Esophagus squamous epithelium (tissue), 4 donors: ENCODE data around the gene TUBB1.

Source experiments
- CTCF ChIP-seq, 6 experiments: fragments of 450-650 bp in 4 of 6; fragments of 200-600 bp in 2 of 6; sonication (generic) in 2 of 6; IDR thresholded peaks; one replicate each; pipeline ENCODE4 v1.5.1; 2016 to 2019; ENCODE audit warnings: antibody characterized with exemption in 6 of 6, mild to moderate bottlenecking in 4 of 6, moderate library complexity in 4 of 6
- POLR2A ChIP-seq, 4 donors: fragments of 450-650 bp; IDR thresholded peaks; one replicate each; pipeline ENCODE4 v1.6.1; 2017; ENCODE audit warnings: antibody characterized with exemption in 4 of 4, mild to moderate bottlenecking in 4 of 4, moderate library complexity in 3 of 4

DNA sequence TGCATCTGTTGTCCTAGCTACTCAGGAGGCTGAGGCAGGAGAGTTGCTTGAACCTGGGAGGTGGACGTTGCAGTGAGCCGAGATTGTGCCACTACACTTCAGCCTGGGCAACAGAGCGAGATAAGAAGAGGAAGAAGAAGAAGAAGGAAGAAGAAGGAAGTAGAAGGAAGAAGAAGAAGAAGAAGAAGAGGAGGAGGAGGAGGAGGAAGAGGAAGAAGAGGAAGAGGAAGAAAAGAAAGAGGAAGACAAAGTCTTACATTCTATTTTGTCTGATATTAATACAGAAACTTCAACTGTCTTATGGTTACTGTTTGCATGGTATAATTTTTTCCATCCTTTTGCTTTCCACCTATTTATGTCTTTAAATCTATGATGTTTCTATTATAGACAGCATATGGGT is 45.4 kb upstream of the TUBB1 start:
- TF ChIP-seq POLR2A (IDR thresholded peaks at IDR 0.05) (no peak), CTCF (IDR thresholded peaks at IDR 0.05) (no peak)
